Measurements from ENCODE around the gene ZNF664. TPM values are rescaled to one million over a fixed set of nuclear protein-coding genes. Genes with fewer than 3 reads are reported as not detected.

Gene ZNF664
- total and polyA plus RNA-seq, 2 of the 8 experiments (the other 6 are each of a cell fraction or from before 2014, with no cell fraction given): 22.8 to 51.4 TPM

GRCh38 chr12:123943816-123944215 is 29.2 kb upstream of the ZNF664 start:
- Histone ChIP-seq H3K23me2 (ENCODE audit: low read depth, low read length) (no peaks in the 10 kb centered on the region), H3K36me3 (ENCODE audit: control insufficient read depth in 2 of 4, insufficient read depth in 4 of 4, low read length in 3 of 4) (no peaks in the 10 kb centered on the region), H4K8ac (ENCODE audit: extremely low read depth, insufficient read depth, low read length) (no peak overlapping the region), H3K4me3 (ENCODE audit: extremely low read depth in 1 of 4, insufficient read depth in 2 of 4, low read depth in 3 of 4, low read length in 4 of 4) (no peak overlapping the region), H3K27ac (ENCODE audit: low read depth, low read length) (no peak overlapping the region), H3K56ac (replicated peaks; ENCODE audit: insufficient read length, low read depth, low read length) (no peak overlapping the region), H2AK5ac (ENCODE audit: low read depth, low read length) (no peak overlapping the region), H4K20me1 (replicated peaks in 1 of 2; ENCODE audit: control insufficient read depth in 1 of 2, insufficient read depth in 2 of 2, low read length in 2 of 2) (no peaks in the 10 kb centered on the region), H2BK5ac (ENCODE audit: low read depth, low read length) (no peak overlapping the region), H2BK12ac (ENCODE audit: low read depth, low read length) (no peak overlapping the region), H3K23ac (ENCODE audit: insufficient read length) (no peak overlapping the region), H3K79me1 (ENCODE audit: low read depth, low read length) (no peaks in the 10 kb centered on the region), H2BK15ac (ENCODE audit: low read length) (no peak overlapping the region), H2BK20ac (ENCODE audit: low read length) (no peak overlapping the region), H3K18ac (ENCODE audit: extremely low read depth, low read length) (no peak overlapping the region), H3K14ac (ENCODE audit: insufficient read length) (no peak overlapping the region), H2AFZ (ENCODE audit: low read length) (no peak overlapping the region), H4K5ac (ENCODE audit: insufficient read length, low read depth, low read length) (no peak overlapping the region), H3K79me2 (ENCODE audit: control insufficient read depth in 1 of 2, insufficient read depth in 2 of 2, low read length in 2 of 2) (no peaks in the 10 kb centered on the region), H4K91ac (replicated peaks; ENCODE audit: insufficient read length, low read length) (no peak overlapping the region), H2BK120ac (replicated peaks; ENCODE audit: low read depth, low read length) (no peak overlapping the region), H3K9ac (replicated peaks in 1 of 4; ENCODE audit: extremely low read depth in 1 of 4, low read depth in 3 of 4, low read length in 3 of 4) (no peak overlapping the region), H3K4me1 (replicated peaks in 1 of 4; ENCODE audit: control insufficient read depth in 3 of 4, insufficient read depth in 4 of 4, low read length in 3 of 4) (no peaks in the 10 kb centered on the region), H3K4ac (replicated peaks; ENCODE audit: insufficient read length, low read depth, low read length) (no peak overlapping the region), H3K9me3 (ENCODE audit: insufficient read depth in 2 of 2, low read depth in 1 of 2, low read length in 1 of 2) (no peaks in the 10 kb centered on the region; a peak in 1 of 4 replicates), H3K27me3 (replicated peaks in 1 of 4; ENCODE audit: control insufficient read depth in 3 of 4, extremely low read depth in 1 of 4, insufficient read depth in 3 of 4, low read length in 3 of 4) (peaks cover 0 to 9% (median 1%) of the 10 kb centered on the region in 4 experiments; a peak in 3 of 7 replicates), H3K4me2 (ENCODE audit: insufficient read depth in 1 of 2, low read depth in 2 of 2, low read length in 2 of 2) (no peak overlapping the region)
- FAIRE-seq (no peak), DNase-seq (ENCODE audit: low read depth in 1 of 2, low spot score in 2 of 2) (no peak)
- WGBS, 2 experiments (ENCODE audit: extremely low coverage in 1 of 2, insufficient coverage in 1 of 2, insufficient read length in 1 of 2, insufficient replicate concordance in 2 of 2, low coverage in 1 of 2, low lambda C conversion rate in 2 of 2, missing lambda C conversion rate in 1 of 2): 79% methylated on average over 5 of the region's 5 CpGs; no CpG with 5 or more reads in 1 of the 2 experiments
- CTCF ChIA-PET (ENCODE audit: partially characterized antibody): interaction anchor here (0.8 to 3.3 kb wide), 5 partner anchors 17 to 87 kb away, joined by 3 to 11 read pairs (median 8); no protein-coding TSS in a partner anchor
- POLR2A ChIA-PET (ENCODE audit: partially characterized antibody): no interaction called here
- TF ChIP-seq POLR2AphosphoS5 (IDR thresholded peaks at IDR 0.05; ENCODE audit: low read depth, low read length) (no peak), BACH1 (IDR thresholded peaks at IDR 0.05; ENCODE audit: low read length) (no peak), SP1 (IDR thresholded peaks at IDR 0.05; ENCODE audit: low read depth, low read length) (no peak), RNF2 (IDR thresholded peaks at IDR 0.05; ENCODE audit: borderline replicate concordance, low read depth, low read length, missing control alignments, poor library complexity, severe bottlenecking) (no peak), TEAD4 (IDR thresholded peaks at IDR 0.05; ENCODE audit: low read depth, low read length) (no peak), SIX5 (IDR thresholded peaks at IDR 0.05; ENCODE audit: low read depth, low read length) (no peak), HDAC6 (IDR thresholded peaks at IDR 0.05; ENCODE audit: low read depth, low read length) (no peak)
